Stimulated activated CD4-positive, alpha-beta T cell treated with anti-CD3 and anti-CD28 coated beads, Interleukin-12 subunit alpha, Interleukin-12 subunit beta, amount 100 ng/mL, for 4 hours (primary cell): ENCODE results near the gene C2CD5.

Experiments used
- DNase-seq: peaks from one replicate; pipeline ENCODE4 v3.0.0-alpha.2; 2020

The C2CD5 gene

GRCh38 chr12:22409377-22410164 is 134.8 kb downstream of the C2CD5 start:
- no peak for DNase-seq

- no peak for DNase-seq
Measured at GRCh38 chr12:22408610-22409376, 135.5 kb downstream of the C2CD5 start.

- no peak for DNase-seq
Measured at GRCh38 chr12:22407397-22407796, 136.9 kb downstream of the C2CD5 start.

- no peak for DNase-seq
Measured at GRCh38 chr12:22406627-22407026, 137.7 kb downstream of the C2CD5 start.

- DNase-seq: no peak
Measured at GRCh38 chr12:22399464-22400180, 144.7 kb downstream of the C2CD5 start.
